ENCODE results near the gene DNAJB14.

Gene DNAJB14

DNA sequence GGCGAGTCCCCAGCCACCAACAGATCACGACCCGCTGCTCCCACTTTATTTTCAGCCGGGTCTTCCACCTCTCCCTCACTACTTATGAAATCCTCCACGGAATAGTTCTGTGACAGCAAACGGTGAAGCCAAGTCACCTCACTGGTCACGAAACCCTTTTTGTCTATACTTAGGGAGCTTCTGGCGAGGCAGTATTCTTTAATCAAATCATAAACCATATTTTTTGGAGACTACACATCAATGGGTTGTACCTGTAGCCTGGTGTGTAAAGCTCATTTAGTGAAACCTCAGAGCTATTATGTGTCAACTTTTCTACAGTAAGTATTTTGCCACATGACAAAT, 4.5 kb upstream of the DNAJB14 start:
- Mint-ChIP-seq H3K4me3 (no peak overlapping the region), H3K36me3 (ENCODE audit: low read depth) (peaks cover 16% of the 10 kb centered on the region), H3K27me3 (ENCODE audit: low read depth) (no peaks in the 10 kb centered on the region), H3K9me3 (peaks cover 2% of the 10 kb centered on the region), H3K4me1 (ENCODE audit: low read depth) (peaks cover 16% of the 10 kb centered on the region), H3K27ac (no peak overlapping the region)
- no peak for DNase-seq (ENCODE audit: low spot score)

DNA sequence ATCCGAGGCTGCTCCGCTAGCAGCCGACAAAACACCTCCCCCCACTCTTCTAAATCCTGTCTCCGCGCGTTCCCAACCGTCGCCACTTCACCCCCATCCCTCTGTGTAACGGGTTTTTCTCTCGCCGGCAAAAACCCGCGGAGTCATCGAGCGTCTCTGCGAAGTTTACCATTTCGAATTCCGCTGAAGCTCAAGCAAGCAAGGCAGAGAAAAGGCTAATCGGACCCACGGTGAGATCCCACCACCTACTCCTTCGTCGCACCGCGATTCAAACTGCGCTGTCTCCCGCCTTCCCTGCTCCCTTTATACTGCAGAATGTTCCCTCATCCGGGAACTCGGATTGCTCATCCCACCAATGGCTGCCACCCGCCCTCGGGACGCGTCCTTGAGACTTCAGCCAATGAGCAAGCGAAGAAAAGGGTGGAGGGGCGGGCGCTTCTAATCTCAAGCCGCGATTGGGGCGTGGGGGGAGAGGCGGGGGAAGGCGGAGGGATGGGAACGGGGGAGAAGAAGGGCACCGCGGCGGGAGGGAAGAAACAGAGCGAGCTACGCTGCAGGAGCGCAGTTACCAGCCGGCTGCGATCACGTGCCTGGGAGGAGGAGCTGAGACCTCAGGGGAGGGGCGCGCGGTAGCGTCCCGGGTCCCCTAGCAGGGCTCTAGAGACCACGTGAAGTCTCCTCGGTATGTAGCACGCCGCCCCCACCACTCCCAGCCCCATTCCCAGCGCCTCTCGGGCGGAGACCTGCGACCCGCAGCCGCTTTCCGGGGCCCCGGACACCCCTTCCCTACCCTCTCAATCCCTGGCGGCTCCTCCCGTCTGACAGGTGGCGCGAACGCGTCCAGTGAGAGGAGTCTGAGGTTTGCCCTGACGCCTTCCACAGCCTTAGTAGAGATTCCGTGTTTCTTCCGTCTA, 3.8 kb upstream of the DNAJB14 start, which contains the start of gene H2AZ1:
Gene H2AZ1, minus strand, starts transcription at position 277 of the 914 bp plus-strand sequence. Its CDS starts 105 bp downstream, at position 172.
- H3K9me3 Mint-ChIP-seq = no peaks in the 10 kb centered on the region
- peak; percentile 96 for DNase-seq (ENCODE audit: low spot score)
- H3K4me3 Mint-ChIP-seq = no peak within 1 kb of the TSS
- H3K4me1 Mint-ChIP-seq (ENCODE audit: low read depth) = peaks cover 16% of the 10 kb centered on the region
- no peaks in the 10 kb centered on the region for H3K27me3 Mint-ChIP-seq (ENCODE audit: low read depth)
- peaks cover 18% of the 10 kb centered on the region for H3K36me3 Mint-ChIP-seq (ENCODE audit: low read depth)
- H3K27ac Mint-ChIP-seq = no peak within 1 kb of the TSS

DNA sequence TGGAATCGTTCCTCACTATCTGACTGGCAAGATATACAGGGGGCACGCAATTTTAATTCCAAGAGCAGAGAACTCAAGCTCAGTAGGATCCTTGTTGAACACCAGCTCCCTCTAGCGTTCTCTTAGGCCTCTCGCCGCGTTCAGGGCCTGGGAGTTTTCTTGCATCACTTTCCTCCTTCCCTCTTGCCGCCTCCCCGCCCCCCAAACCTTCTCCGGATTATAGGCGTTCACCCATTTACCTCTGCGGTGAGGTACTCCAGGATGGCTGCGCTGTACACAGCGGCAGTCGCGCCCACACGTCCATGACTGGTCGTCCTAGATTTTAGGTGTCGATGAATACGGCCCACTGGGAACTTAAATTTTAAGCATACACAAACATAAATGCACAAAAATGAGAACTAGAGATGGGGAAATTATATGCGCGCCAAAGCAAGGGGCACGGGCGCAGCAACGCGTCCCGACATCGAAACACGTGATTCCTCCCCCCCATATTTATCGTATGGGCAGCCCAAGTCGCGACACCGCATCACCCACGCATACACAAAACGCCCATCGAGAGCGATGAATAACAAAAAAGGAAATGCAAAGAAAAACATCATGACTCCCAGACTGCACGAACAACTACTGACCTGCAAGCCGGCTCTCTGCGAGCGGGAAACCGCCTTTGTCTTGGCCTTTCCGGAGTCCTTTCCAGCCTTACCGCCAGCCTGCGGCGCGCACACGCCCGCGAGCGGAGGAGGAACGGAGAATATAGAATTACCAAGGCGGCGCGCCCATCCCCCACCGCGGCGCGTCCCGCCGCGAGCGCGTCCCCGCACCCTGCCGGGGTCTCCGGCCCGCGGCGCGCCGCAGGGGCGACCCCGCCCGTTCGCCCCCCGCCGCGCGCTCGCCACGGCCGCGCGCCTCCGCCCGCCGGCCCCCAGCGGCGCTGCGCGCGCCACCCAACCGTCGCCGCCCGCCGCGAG, 2.9 kb upstream of the DNAJB14 start:
- Mint-ChIP-seq H3K27me3 (ENCODE audit: low read depth) (no peaks in the 10 kb centered on the region), H3K27ac (no peak overlapping the region), H3K9me3 (no peaks in the 10 kb centered on the region), H3K4me1 (ENCODE audit: low read depth) (peaks cover 21% of the 10 kb centered on the region), H3K4me3 (no peak overlapping the region), H3K36me3 (ENCODE audit: low read depth) (peaks cover 24% of the 10 kb centered on the region)
- DNase-seq (ENCODE audit: low spot score) = peak; percentile 87

DNA sequence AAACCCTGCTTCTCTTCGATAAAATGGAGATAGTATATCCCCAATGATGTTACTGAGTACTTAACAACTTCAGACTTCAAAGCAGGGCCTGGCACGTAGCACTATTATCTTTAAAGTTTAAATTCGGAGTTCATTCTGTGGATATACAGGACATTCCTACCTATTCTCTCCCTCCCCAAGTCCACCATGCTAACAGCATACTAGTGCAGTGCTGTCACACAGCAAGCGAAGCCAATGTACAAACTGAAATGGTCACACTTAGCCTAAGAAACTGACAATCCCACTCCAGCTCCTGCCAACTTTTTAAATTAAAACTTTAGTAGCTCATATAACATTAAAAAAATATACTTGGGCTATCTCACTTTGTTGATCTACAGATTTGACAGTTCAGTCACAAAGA, 1.2 kb upstream of the DNAJB14 start:
- H3K27ac Mint-ChIP-seq = peak overlapping the region; percentile 99
- no peak overlapping the region for H3K4me3 Mint-ChIP-seq

DNA sequence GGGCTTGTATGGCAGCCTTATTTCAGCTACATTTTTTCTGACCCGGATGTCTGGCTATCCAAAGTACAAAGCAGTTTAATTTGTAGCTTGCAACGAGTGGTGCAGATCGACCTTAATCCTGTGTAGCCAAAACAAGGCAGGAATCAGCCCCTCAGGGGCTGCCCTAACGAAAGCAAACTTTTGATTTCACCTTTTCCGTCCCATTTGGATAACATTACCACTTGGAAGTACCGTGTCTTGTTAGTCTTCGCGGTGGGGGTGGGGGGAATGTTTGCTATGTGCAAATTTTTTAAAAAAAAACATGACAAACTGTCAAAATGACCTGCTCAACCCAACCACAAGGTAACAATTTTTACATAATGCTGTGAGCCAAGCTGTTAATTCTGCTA, 766 bp upstream of the DNAJB14 start:
- Mint-ChIP-seq H3K4me1 (ENCODE audit: low read depth) (peaks cover 36% of the 10 kb centered on the region), H3K27ac (peak overlapping the region; percentile 99), H3K27me3 (ENCODE audit: low read depth) (no peaks in the 10 kb centered on the region), H3K4me3 (no peak overlapping the region), H3K9me3 (peaks cover 8% of the 10 kb centered on the region), H3K36me3 (ENCODE audit: low read depth) (peaks cover 39% of the 10 kb centered on the region)
- DNase-seq (ENCODE audit: low spot score) = no peak

More for the DNA sequence above, 1.2 kb upstream of the DNAJB14 start:
- no peak for DNase-seq (ENCODE audit: low spot score)
- Mint-ChIP-seq H3K27me3 (ENCODE audit: low read depth) (no peaks in the 10 kb centered on the region), H3K36me3 (ENCODE audit: low read depth) (peaks cover 39% of the 10 kb centered on the region), H3K4me1 (ENCODE audit: low read depth) (peaks cover 35% of the 10 kb centered on the region), H3K9me3 (peaks cover 8% of the 10 kb centered on the region)

DNA sequence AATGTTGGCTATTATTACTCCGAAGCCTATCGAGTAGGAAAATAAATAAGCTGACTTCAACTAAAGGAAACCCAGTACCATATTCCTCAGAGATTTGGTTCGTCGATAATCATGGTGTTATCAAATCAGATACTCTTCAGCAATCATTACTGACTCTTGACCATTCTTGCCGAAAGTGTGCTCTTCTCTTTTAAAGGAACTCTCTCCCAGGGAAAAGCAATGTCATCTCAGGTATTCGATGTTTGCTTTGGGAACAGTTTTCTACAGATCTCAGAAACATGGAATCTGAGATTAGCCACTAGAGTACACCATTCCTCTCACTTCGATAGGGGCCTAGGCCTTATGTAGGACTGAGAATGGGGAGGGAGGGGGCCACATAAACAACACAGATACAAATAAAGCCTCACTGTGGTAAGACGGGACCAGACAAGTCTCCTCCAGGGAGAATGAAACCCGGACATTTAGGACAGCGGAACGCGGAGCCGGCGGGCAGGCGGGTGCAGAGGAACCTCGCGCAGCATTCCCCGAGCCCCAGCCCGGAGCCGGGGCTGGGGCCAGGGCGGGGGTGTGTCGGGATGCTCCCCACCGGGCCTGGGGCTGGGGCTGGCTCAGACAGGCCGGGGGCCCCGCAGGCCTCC, 581 bp downstream of the DNAJB14 start:
- H3K36me3 Mint-ChIP-seq (ENCODE audit: low read depth) = peaks cover 46% of the 10 kb centered on the region
- peaks cover 36% of the 10 kb centered on the region for H3K4me1 Mint-ChIP-seq (ENCODE audit: low read depth)
- DNase-seq (ENCODE audit: low spot score) = no peak
- H3K4me3 Mint-ChIP-seq = peak overlapping the region; percentile 99
- peak overlapping the region; percentile 96 for H3K27ac Mint-ChIP-seq
- peaks cover 8% of the 10 kb centered on the region for H3K9me3 Mint-ChIP-seq
- H3K27me3 Mint-ChIP-seq (ENCODE audit: low read depth) = no peaks in the 10 kb centered on the region

DNA sequence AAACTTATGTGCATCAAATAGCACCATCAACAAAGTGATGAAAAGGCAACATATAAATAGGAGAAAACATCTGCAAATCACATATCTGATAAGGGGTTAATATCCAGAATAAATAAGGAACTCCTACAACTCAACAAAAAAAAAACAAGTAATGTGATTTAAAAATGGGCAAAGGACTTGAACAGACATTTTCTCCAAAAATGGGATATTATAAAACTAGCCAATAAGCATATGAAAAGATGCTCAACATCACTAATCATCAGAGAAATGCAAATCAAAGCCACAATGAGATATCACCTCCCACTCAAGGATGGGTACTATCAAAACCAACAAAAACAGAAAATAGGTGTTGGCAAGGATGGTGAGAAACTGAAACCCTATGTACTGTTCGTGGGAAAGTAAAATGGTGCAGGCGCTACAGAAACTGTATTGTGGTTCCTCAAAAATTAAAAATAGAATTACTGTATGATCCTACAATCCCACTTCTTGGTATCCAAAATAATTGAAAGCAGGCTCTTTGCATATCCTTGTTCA, 2.4 kb downstream of the DNAJB14 start:
- Mint-ChIP-seq H3K27me3 (ENCODE audit: low read depth) (no peaks in the 10 kb centered on the region), H3K27ac (no peak overlapping the region), H3K4me3 (peak overlapping the region; percentile 99), H3K9me3 (peaks cover 8% of the 10 kb centered on the region), H3K36me3 (ENCODE audit: low read depth) (peaks cover 51% of the 10 kb centered on the region), H3K4me1 (ENCODE audit: low read depth) (peaks cover 36% of the 10 kb centered on the region)
- DNase-seq (ENCODE audit: low spot score) = no peak

DNA sequence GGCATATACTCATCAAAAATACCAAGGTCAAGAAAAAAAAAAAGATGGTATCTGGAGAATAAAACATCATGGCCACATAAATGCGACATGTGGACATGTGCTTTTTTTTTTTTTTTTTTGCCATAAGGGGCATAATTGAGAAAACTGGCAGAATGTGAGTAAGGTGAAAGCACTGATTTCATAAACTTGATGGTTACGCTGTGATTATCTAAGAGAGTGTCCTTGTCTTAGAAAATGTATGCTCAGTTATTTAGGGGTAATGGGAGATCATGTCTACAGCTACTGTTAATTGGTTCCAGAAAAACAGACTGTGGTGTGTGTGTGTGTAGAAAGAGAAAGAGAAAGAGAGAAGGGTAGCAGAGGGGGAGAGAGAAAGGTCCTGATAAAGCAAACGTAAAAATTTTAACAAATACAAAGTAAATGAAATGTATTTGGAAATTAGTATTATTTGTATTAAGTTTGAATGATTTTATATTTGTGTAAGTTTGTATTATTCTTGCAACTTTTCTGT, 8.1 kb downstream of the DNAJB14 start:
- Mint-ChIP-seq H3K36me3 (ENCODE audit: low read depth) (peaks cover 61% of the 10 kb centered on the region), H3K27ac (peak overlapping the region; percentile 51), H3K9me3 (peaks cover 27% of the 10 kb centered on the region), H3K27me3 (ENCODE audit: low read depth) (no peaks in the 10 kb centered on the region), H3K4me3 (no peak overlapping the region), H3K4me1 (ENCODE audit: low read depth) (peaks cover 17% of the 10 kb centered on the region)
- DNase-seq (ENCODE audit: low spot score) = no peak

DNA sequence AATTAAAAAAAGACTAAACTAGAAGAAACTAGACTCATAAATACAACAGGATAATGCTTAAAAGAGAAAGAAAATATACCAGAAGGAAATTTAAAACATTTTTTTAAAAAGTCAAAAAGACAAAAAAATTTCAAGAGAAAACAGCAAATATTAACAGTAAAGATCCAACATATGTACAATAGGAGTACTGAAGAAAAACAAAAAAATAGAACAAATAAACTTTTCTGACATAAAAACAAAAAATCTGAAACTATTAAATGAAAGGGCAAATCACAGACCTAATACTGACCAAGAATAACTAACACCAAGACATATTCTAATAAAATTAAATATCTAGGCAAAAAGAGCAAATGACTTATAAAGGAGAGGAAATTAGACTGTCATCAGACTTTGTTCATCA, 11.5 kb downstream of the DNAJB14 start:
- Mint-ChIP-seq H3K4me3 (no peak overlapping the region), H3K9me3 (peaks cover 27% of the 10 kb centered on the region), H3K27ac (no peak overlapping the region)

DNA sequence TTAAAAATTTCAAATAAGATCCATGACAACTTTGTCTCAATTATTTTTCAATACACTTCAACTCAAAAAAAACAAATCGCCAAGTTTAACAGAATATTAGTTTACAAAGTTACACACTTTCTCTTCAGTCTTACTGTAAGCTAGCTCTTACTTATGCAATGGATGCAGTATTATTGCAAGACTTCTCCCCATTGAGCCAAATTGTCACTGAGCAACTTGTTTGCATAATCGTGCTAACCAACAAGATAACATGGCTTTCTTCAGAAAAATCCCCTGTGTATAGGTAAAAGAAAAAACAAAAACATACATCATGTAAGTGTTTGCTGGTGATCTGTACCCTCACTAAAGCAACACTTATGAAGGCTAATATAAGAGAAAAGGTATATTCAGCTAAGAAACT, 18.9 kb downstream of the DNAJB14 start:
- no peak overlapping the region for H3K4me3 Mint-ChIP-seq
- H3K9me3 Mint-ChIP-seq = no peaks in the 10 kb centered on the region
- DNase-seq (ENCODE audit: low spot score) = no peak
- H3K36me3 Mint-ChIP-seq (ENCODE audit: low read depth) = peaks cover 31% of the 10 kb centered on the region
- no peaks in the 10 kb centered on the region for H3K27me3 Mint-ChIP-seq (ENCODE audit: low read depth)
- H3K4me1 Mint-ChIP-seq (ENCODE audit: low read depth) = peaks cover 26% of the 10 kb centered on the region
- H3K27ac Mint-ChIP-seq = no peak overlapping the region

More for the DNA sequence above, 11.5 kb downstream of the DNAJB14 start:
- Mint-ChIP-seq H3K36me3 (ENCODE audit: low read depth) (peaks cover 62% of the 10 kb centered on the region), H3K4me1 (ENCODE audit: low read depth) (peaks cover 20% of the 10 kb centered on the region), H3K27me3 (ENCODE audit: low read depth) (no peaks in the 10 kb centered on the region)
- no peak for DNase-seq (ENCODE audit: low spot score)

DNA sequence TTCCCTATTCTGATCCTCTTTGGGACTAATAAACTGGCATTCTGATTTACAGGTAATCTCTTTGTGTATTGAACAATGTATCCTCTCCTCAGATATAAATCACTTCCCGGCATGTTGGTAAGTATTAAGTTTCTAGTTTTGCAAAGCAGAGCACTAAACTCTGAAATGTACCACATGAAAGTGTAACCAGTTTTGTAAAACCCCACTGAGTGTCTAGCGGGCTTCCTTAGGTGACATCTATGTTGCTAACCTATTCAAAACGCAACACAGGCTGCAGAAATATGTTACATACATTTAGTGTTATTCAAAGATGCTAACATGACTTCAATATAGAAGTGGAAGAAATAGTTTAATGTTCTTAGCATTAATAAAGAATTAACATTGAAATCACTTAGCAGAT, 25.2 kb downstream of the DNAJB14 start:
- Mint-ChIP-seq H3K27me3 (ENCODE audit: low read depth) (no peaks in the 10 kb centered on the region), H3K9me3 (peaks cover 11% of the 10 kb centered on the region), H3K27ac (peak overlapping the region; percentile 12), H3K4me3 (no peak overlapping the region), H3K36me3 (ENCODE audit: low read depth) (peaks cover 52% of the 10 kb centered on the region), H3K4me1 (ENCODE audit: low read depth) (peaks cover 18% of the 10 kb centered on the region)
- no peak for DNase-seq (ENCODE audit: low spot score)

DNA sequence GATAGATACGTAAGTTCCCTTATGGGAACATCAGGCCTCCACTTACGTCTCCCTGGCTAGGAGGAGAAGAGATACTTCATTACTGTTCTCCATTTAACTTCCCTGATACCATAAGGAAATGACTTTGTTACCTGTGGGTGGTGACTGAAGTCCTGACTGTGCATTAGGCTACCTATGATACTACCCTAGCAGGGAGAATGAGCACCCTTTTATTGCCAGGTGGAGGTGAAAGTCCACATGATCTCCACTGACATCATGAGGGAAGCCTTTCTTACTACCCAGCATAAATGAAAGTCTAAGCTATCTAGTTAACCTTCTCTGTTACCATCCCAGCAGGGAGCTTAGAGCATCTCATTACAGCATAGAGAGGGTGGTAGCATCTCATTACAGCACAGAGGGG, 27.8 kb downstream of the DNAJB14 start:
- no peak for DNase-seq (ENCODE audit: low spot score)
- H3K27ac Mint-ChIP-seq = no peak overlapping the region
- no peaks in the 10 kb centered on the region for H3K27me3 Mint-ChIP-seq (ENCODE audit: low read depth)
- H3K4me3 Mint-ChIP-seq = no peak overlapping the region
- H3K4me1 Mint-ChIP-seq (ENCODE audit: low read depth) = peaks cover 19% of the 10 kb centered on the region
- H3K9me3 Mint-ChIP-seq = peaks cover 15% of the 10 kb centered on the region
- H3K36me3 Mint-ChIP-seq (ENCODE audit: low read depth) = peaks cover 62% of the 10 kb centered on the region

DNA sequence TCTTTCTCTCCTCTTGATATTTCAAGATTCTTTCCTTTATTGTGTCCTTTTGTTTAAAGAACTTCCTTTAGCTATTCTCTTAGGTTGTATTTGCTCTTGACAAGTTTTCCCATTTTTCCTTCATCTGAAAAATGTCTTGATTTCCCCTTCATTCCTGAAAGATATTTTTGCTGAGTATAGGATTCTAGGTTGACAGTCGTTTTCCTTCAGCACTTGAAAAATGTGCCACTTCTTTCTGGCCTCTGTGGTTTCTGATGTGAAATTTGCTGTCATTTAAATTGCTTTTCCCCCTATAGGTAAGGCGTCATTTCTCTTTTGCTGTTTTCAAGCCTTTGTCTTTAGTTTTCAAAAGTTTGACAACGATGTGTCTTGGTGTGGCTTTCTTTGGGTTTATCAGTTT, 28.8 kb downstream of the DNAJB14 start:
- Mint-ChIP-seq H3K4me3 (no peak overlapping the region), H3K9me3 (peaks cover 15% of the 10 kb centered on the region), H3K27me3 (ENCODE audit: low read depth) (no peaks in the 10 kb centered on the region), H3K36me3 (ENCODE audit: low read depth) (peaks cover 68% of the 10 kb centered on the region), H3K4me1 (ENCODE audit: low read depth) (peaks cover 19% of the 10 kb centered on the region), H3K27ac (no peak overlapping the region)
- no peak for DNase-seq (ENCODE audit: low spot score)

All from T-helper 2 cell treated with Interferon-gamma antibody and Interleukin-4, amounts not matched to agents 5 μg/mL and 100 μg/mL, for 36 hours (primary cell).